OCI-LY7 (cell line): Measurements from ENCODE around the gene TACR2. TPM values are rescaled to one million over a fixed set of nuclear protein-coding genes. Genes with fewer than 3 reads are reported as not detected.
A peak's percentile ranks its signal among the peaks of the same experiment; 100 is the strongest.

Experiments
- BruUV-seq: library from RNA; stranded (reverse); fragments of 400-500 nt; replicated peaks from 2 replicates; lab custom pipeline; 2021; lab: Mats Ljungman, UMichigan
- CTCF ChIA-PET: fragments of 300-600 bp; sonication (Branson Sonifier 250); formaldehyde crosslinking; loops from one replicate; lab custom pipeline; 2022; ENCODE audit warnings: antibody characterized with exemption; ENCODE audit not compliant: unreplicated experiment; lab: Charles Lee
- POLR2A ChIA-PET: fragments of 300-600 bp; sonication (Branson Sonifier 250); formaldehyde crosslinking; loops from one replicate; lab custom pipeline; 2022; ENCODE audit warnings: antibody characterized with exemption; lab: Charles Lee
- DNase-seq: peaks from one replicate; pipeline ENCODE4 v3.0.0-alpha.2; 2015; ENCODE audit warnings: low spot score
- H2AFZ ChIP-seq: fragments of 200-600 bp; sonication (generic), shearing (Covaris generic); 2 replicates; pipeline ENCODE4 v1.6.1; 2014; ENCODE audit warnings: mild to moderate bottlenecking, antibody characterized with exemption, low read length, moderate library complexity
- H3K27ac ChIP-seq: fragments of 200-600 bp; sonication (generic); 2 replicates; pipeline ENCODE4 v1.5.1; 2014; ENCODE audit warnings: mixed run types, low read depth, mild to moderate bottlenecking, moderate library complexity, low read length, inconsistent platforms; ENCODE audit not compliant: poor library complexity, severe bottlenecking
- H3K36me3 ChIP-seq: fragments of 200-600 bp; sonication (generic); 2 replicates; pipeline ENCODE4 v1.6.1; 2014; ENCODE audit warnings: mild to moderate bottlenecking, antibody characterized with exemption, low read length, moderate library complexity, mixed read lengths; ENCODE audit not compliant: insufficient read depth
- H3K4me1 ChIP-seq: fragments of 200-600 bp; sonication (generic); 2 replicates; pipeline ENCODE4 v1.5.1; 2014; ENCODE audit warnings: mild to moderate bottlenecking, low read length; ENCODE audit not compliant: insufficient read depth, poor library complexity, severe bottlenecking
- H3K4me2 ChIP-seq: fragments of 200-600 bp; sonication (generic); 2 replicates; pipeline ENCODE4 v1.6.1; 2014; ENCODE audit warnings: mild to moderate bottlenecking, low read length
- H3K4me3 ChIP-seq: fragments of 200-600 bp; sonication (generic); 2 replicates; pipeline ENCODE4 v1.5.1; 2014; ENCODE audit warnings: mild to moderate bottlenecking, low read depth, low read length; ENCODE audit not compliant: poor library complexity, severe bottlenecking
- H3K79me2 ChIP-seq: fragments of 200-600 bp; sonication (generic); 2 replicates; pipeline ENCODE4 v1.6.1; 2016; ENCODE audit warnings: low read depth, mild to moderate bottlenecking, low read length, moderate library complexity, mixed read lengths; ENCODE audit not compliant: insufficient read depth
- H3K9me2 ChIP-seq: fragments of 200-600 bp; sonication (generic); 2 replicates; pipeline ENCODE4 v1.6.1; 2016; ENCODE audit warnings: mild to moderate bottlenecking, low read length, mixed read lengths; ENCODE audit not compliant: insufficient read depth
- H3K9me3 ChIP-seq: fragments of 200-600 bp; sonication (generic); 2 replicates; pipeline ENCODE4 v1.6.1; 2014; ENCODE audit warnings: mild to moderate bottlenecking, mixed run types, low read length, mixed read lengths
- H4K20me1 ChIP-seq: fragments of 200-600 bp; sonication (generic); 2 replicates; pipeline ENCODE4 v1.6.1; 2014; ENCODE audit warnings: mild to moderate bottlenecking, antibody characterized with exemption, low read length, moderate library complexity, mixed read lengths; ENCODE audit not compliant: insufficient read depth
- EZH2phosphoT487 ChIP-seq: fragments of 200-600 bp; sonication (generic); IDR thresholded peaks from 2 replicates; pipeline ENCODE4 v1.6.1; 2018; ENCODE audit warnings: low read depth, borderline replicate concordance, mild to moderate bottlenecking, mixed run types, antibody characterized with exemption, low read length, moderate library complexity, mixed read lengths
- intact Hi-C: fragments of 100-400 bp; cut with micrococcal nuclease; formaldehyde crosslinking; loops from one replicate; pipeline ENCODE4 v1.10.0; 2022; ENCODE audit not compliant: unreplicated experiment
- total RNA-seq, 2 experiments: library from RNA; depleted of rRNA in 1 of 2; stranded (reverse); fragments of >200 nt in 1 of 2; shearing (Covaris generic) in 1 of 2; gene quantifications; 2 replicates each; pipeline ENCODE4 v1.2.3, GENCODE V29; 2014 to 2022
- TF ChIP-seq, protein P1 (sequence below): fragments of 200-600 bp; sonication (generic); conservative IDR thresholded peaks from 2 replicates; pipeline ENCODE4 v1.5.1; 2014; ENCODE audit warnings: mild to moderate bottlenecking, antibody characterized with exemption, low read length, moderate library complexity, mixed read lengths

TACR2 gene
- total RNA-seq, 2 experiments from 2014 or later: not detected

DNA sequence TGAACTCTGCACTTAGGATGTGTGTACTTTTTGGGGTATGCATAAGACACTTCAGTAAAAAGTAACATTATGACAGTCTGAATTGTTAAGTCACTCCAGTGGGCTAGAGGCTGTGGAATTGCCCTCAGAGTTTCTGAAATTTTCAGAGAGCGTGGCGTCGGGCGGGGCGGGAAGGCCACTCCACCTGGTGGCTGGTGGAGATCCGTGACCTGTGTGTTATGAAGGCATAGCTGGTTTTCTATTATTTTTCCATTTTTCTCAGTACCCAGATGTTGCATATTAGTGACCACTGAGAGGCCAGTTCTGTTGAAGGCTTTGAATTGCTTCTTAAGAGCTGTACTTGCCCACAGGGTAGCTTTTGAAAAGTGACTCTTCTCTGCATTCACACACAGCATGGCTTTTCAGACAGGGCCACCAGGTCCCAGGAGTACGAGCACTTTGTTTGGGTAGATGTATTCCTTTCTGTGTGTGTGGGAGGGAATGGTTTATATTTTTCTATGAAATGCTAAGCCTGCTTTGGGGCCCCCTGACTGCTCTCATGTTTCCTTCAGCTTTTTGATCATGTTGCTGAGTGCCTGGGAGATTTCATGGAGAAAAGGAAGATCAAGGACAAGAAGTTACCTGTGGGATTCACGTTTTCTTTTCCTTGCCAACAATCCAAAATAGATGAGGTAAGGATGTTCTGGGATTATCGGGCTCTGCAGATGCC lies 52.3 kb downstream of the TACR2 start:
- BruUV-seq: no TSS peak

DNA sequence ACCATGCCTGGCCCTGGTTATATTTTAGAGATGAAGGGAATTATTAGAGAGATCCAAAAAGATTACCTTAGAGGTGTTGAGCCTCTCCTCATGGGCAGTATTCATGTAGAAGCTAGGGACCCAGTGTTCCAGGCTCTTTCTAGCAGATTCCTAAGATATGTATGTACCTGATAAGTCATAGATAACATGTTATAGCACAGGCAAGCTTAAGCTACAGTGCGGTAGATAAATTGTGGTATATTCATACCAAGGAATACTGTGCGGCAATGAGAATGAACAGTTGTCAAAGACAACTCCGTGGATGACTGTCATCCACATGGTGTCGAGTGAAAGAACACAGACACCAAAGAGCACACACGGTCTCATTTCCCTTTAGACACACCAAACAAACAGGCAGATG lies 53.1 kb downstream of the TACR2 start:
- Histone ChIP-seq H2AFZ (no peak overlapping the region), H3K4me3 (no peak overlapping the region), H4K20me1 (no peaks in the 10 kb centered on the region), H3K36me3 (no peaks in the 10 kb centered on the region), H3K4me2 (no peak overlapping the region), H3K9me2 (no peaks in the 10 kb centered on the region), H3K27ac (no peak overlapping the region), H3K79me2 (no peaks in the 10 kb centered on the region), H3K9me3 (no peaks in the 10 kb centered on the region), H3K4me1 (no peaks in the 10 kb centered on the region)
- TF ChIP-seq, protein P1, sequence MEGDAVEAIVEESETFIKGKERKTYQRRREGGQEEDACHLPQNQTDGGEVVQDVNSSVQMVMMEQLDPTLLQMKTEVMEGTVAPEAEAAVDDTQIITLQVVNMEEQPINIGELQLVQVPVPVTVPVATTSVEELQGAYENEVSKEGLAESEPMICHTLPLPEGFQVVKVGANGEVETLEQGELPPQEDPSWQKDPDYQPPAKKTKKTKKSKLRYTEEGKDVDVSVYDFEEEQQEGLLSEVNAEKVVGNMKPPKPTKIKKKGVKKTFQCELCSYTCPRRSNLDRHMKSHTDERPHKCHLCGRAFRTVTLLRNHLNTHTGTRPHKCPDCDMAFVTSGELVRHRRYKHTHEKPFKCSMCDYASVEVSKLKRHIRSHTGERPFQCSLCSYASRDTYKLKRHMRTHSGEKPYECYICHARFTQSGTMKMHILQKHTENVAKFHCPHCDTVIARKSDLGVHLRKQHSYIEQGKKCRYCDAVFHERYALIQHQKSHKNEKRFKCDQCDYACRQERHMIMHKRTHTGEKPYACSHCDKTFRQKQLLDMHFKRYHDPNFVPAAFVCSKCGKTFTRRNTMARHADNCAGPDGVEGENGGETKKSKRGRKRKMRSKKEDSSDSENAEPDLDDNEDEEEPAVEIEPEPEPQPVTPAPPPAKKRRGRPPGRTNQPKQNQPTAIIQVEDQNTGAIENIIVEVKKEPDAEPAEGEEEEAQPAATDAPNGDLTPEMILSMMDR: no peak
- TF ChIP-seq EZH2phosphoT487: no peak
- ChIA-PET CTCF (no interaction called here), POLR2A (interaction anchor here (0.6 kb wide), 1 partner anchor 386 kb away, joined by 3 read pairs; no protein-coding TSS in a partner anchor)
- intact Hi-C loops: no loop called here
- no peak for DNase-seq
- no TSS peak for BruUV-seq

More for the DNA sequence above, 52.3 kb downstream of the TACR2 start:
- no peak for DNase-seq
- H3K4me1 ChIP-seq: no peaks in the 10 kb centered on the region
- H3K79me2 ChIP-seq: no peaks in the 10 kb centered on the region
- no peak overlapping the region for H3K4me3 ChIP-seq
- no peaks in the 10 kb centered on the region for H3K9me2 ChIP-seq
- no peak overlapping the region for H2AFZ ChIP-seq
- no peaks in the 10 kb centered on the region for H3K9me3 ChIP-seq
- ChIA-PET CTCF (no interaction called here), POLR2A (interaction anchor here (0.6 kb wide), 1 partner anchor 386 kb away, joined by 3 read pairs; no protein-coding TSS in a partner anchor)
- no peaks in the 10 kb centered on the region for H3K36me3 ChIP-seq
- H3K4me2 ChIP-seq: no peak overlapping the region
- TF ChIP-seq, protein P1: 0 out of 2 replicates have a peak, but pooled peaks have one; percentile 33
- TF ChIP-seq EZH2phosphoT487: no peak
- no peaks in the 10 kb centered on the region for H4K20me1 ChIP-seq
- intact Hi-C loops: no loop called here
- H3K27ac ChIP-seq: no peak overlapping the region

DNA sequence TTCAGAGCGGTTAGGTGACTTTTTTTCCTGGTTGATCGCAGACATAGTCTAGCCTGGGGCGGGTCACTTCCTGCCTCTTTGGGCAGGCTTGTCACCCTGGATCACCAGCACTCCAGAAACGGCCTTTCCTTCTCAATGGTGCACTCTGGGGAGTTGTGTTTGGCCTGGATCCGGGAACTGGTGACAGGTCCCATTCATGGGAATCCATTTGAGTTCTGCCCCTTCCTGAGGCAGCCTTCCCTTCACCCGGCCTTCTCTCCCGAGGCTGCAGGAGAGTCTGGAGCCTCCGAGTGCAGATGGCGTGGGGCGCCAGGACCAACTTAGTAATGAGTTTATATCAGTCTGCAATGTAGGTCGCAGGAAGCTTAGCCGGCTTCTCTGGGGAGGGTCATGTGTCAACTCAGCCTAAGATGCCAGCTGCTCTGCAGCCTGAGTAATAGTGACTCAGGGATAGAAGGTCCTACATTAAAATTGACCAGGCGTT lies 54.2 kb downstream of the TACR2 start:
- POLR2A ChIA-PET: no interaction called here
- no peaks in the 10 kb centered on the region for H3K36me3 ChIP-seq
- no peaks in the 10 kb centered on the region for H3K9me3 ChIP-seq
- no peaks in the 10 kb centered on the region for H3K9me2 ChIP-seq
- CTCF ChIA-PET: no interaction called here
- H3K4me1 ChIP-seq: no peaks in the 10 kb centered on the region
- no peaks in the 10 kb centered on the region for H4K20me1 ChIP-seq
- TF ChIP-seq, protein P1: no peak
- no peak for TF ChIP-seq EZH2phosphoT487
- no TSS peak for BruUV-seq
- no peak overlapping the region for H3K4me3 ChIP-seq
- H3K79me2 ChIP-seq: no peaks in the 10 kb centered on the region
- no peak for DNase-seq
- H3K4me2 ChIP-seq: no peak overlapping the region
- H2AFZ ChIP-seq: no peak overlapping the region
- intact Hi-C loops: no loop called here
- no peak overlapping the region for H3K27ac ChIP-seq
